Measurements from ENCODE around the gene DENND1A. TPM values are rescaled to one million over a fixed set of nuclear protein-coding genes. Genes with fewer than 3 reads are reported as not detected.

DENND1A gene
- total RNA-seq, 1 donor = 22.9 TPM

DNA sequence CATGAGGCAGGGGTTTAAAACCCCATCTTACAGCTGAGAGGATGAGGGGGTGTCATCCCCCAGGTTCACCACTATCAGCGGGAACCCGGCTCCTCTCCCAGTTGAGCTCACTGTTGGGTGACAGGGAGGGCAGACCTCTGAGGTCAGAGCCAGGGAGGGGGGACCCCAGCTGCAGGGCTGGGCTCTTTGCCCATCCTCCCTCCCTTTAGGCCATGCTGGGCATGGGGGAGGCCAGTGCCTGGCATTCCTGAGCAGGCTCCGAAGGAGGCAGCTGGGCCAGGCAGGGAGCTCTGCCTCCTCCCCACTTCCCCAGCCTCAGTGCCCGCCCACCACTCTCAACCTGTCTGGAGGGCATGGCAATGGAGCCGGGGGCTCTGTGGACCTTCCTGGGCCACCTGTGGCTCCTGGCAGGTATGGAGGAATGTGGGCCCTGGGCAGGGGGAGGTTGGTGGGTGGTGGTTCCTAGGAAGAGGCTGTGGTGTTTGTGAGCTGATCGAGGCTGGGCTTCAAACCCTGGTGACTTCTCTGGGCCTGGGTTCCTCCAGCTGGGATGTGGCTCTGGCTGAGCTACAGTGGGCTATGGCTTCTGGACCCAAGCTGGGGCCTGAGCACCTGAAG, 561.3 kb downstream of the DENND1A start:
- TF ChIP-seq, protein P1, sequence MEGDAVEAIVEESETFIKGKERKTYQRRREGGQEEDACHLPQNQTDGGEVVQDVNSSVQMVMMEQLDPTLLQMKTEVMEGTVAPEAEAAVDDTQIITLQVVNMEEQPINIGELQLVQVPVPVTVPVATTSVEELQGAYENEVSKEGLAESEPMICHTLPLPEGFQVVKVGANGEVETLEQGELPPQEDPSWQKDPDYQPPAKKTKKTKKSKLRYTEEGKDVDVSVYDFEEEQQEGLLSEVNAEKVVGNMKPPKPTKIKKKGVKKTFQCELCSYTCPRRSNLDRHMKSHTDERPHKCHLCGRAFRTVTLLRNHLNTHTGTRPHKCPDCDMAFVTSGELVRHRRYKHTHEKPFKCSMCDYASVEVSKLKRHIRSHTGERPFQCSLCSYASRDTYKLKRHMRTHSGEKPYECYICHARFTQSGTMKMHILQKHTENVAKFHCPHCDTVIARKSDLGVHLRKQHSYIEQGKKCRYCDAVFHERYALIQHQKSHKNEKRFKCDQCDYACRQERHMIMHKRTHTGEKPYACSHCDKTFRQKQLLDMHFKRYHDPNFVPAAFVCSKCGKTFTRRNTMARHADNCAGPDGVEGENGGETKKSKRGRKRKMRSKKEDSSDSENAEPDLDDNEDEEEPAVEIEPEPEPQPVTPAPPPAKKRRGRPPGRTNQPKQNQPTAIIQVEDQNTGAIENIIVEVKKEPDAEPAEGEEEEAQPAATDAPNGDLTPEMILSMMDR (IDR thresholded peaks at IDR 0.05; ENCODE audit: insufficient read depth, low read depth, low read length) = no peak
- H3K4me3 ChIP-seq (ENCODE audit: low read depth, low read length) = no peak overlapping the region
- DNase-seq (ENCODE audit: low read depth) = no peak

DNA sequence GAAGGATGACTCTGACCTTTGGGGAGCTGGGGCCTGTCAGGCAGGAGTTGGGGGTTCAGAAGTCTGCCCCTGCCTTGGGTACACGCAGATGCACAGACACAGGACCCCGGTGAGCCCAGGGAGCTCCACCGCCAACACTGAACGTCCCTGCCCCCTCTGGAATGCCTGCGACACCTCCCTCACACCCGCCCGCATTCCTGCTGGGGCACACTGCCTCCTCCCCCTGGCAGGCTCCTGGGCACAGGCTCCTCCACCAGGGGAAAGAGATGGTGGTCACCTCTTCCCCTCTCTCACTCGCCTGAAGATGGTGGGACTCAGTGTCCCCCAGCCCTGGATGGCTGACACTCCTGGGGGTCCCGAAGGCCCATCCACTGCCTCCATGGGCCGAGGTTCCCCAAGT, 561.9 kb downstream of the DENND1A start:
- DNase-seq (ENCODE audit: low read depth) = no peak
- no peak overlapping the region for H3K4me3 ChIP-seq (ENCODE audit: low read depth, low read length)
- TF ChIP-seq, protein P1 (IDR thresholded peaks at IDR 0.05; ENCODE audit: insufficient read depth, low read depth, low read length) = no peak

DNA sequence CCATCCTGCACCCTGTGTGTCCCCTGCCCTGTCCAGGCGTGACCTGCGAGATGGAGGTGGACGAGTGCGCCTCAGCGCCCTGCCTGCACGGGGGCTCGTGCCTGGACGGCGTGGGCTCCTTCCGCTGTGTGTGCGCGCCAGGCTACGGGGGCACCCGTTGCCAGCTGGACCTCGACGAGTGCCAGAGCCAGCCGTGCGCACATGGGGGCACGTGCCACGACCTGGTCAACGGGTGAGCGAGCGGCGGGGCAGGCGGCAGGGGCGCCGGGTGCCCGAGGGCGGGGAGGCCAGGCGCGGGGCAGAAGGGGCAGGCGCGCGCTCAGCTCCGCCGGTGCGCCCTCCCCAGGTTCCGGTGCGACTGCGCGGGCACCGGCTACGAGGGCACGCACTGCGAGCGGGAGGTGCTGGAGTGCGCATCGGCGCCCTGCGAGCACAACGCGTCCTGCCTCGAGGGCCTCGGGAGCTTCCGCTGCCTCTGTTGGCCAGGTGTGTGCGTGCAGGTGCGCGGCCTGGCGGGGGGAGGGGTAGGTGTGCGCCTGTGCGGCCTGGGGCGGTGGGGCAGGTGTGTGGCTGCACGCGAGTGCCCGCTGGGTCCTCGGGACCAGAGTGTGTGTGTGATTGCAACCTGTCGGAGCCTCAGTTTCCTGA, 563.9 kb downstream of the DENND1A start:
- DNase-seq (ENCODE audit: low read depth) = no peak
- TF ChIP-seq, protein P1 (IDR thresholded peaks at IDR 0.05; ENCODE audit: insufficient read depth, low read depth, low read length) = no peak
- H3K4me3 ChIP-seq (ENCODE audit: low read depth, low read length) = no peak overlapping the region

DNA sequence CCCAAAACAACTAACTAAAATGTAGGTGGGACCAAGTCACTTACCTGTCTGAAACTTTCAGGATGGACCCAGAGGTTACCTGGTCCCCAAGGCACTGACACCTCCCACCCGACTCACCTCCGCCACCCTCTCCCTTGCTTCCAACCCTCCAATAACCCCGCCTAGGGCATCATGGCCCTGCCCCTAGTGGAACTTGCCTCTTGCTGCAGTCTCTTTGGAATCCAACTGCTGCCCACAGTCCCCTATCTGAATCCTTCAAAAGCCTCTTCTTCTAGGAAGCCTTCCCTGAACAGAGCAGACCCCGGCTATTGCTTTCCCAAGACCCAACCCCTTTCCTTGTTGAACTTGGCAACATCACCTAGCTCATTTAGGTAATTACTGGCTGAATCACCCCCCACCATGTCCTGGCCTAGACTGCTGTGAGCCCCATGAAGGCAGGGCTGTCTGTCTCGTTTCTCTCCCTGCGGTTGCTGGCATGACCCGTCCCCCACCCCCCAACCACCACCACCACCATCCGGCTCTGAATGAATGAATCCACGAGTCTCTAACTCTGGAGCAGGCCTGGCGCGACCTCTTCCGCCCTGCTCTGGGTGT, 564.5 kb downstream of the DENND1A start:
- TF ChIP-seq, protein P1 (IDR thresholded peaks at IDR 0.05; ENCODE audit: insufficient read depth, low read depth, low read length) = peak; percentile 44
- no peak overlapping the region for H3K4me3 ChIP-seq (ENCODE audit: low read depth, low read length)
- DNase-seq (ENCODE audit: low read depth) = no peak

DNA sequence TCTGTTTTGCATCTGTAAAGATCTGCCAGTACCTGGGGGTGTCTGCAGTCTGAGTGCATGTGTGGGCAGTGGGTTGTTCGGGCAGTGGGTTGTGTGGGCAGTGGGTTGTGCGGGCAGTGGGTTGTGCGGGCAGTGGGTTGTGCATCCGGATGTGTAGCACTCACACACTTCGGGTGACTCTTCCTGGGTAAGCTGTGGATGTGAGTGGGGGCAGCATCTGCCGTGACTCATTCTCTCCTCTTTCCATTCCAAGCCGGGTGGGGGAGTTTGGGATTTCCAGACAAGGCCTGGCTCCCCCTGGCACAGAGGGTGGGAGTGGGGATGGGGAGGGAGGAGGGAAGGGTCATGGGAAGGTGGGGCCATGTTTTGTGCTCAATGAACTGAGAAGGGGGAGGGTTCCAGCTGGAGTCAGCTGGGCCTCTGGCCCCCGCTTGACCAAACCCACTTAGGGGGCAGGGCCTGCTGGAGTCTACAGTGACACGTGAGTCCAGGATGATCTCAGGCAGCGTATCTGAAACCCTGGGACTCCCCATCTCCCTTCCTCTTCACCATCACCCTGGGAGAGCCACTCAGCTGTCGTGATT, 565.6 kb downstream of the DENND1A start:
- peak; percentile 86 for DNase-seq (ENCODE audit: low read depth)
- no peak overlapping the region for H3K4me3 ChIP-seq (ENCODE audit: low read depth, low read length)
- TF ChIP-seq, protein P1 (IDR thresholded peaks at IDR 0.05; ENCODE audit: insufficient read depth, low read depth, low read length) = no peak

DNA sequence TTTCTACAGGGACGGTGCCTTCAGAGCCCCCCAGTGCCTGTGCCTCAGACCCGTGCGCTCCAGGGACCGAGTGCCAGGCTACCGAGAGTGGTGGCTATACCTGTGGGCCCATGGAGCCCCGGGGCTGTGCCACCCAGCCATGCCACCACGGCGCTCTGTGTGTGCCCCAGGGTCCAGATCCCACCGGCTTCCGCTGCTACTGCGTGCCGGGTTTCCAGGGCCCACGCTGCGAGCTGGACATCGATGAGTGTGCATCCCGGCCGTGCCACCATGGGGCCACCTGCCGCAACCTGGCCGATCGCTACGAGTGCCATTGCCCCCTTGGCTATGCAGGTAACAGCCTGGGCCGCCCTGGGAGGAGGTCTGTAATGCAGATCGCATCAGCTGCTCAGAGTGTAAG, 567.1 kb downstream of the DENND1A start:
- TF ChIP-seq, protein P1 (IDR thresholded peaks at IDR 0.05; ENCODE audit: insufficient read depth, low read depth, low read length) = no peak
- H3K4me3 ChIP-seq (ENCODE audit: low read depth, low read length) = no peak overlapping the region

More for the DNA sequence above, 567.1 kb downstream of the DENND1A start:
- no peak for DNase-seq (ENCODE audit: low read depth)

Data from fibroblast of villous mesenchyme (primary cell).